GM19455 (cell line): ENCODE measurements around the gene LRRC3C.
A peak's percentile ranks its signal among the peaks of the same experiment; 100 is the strongest.

Source experiments
- ATAC-seq: cut with Tn5 transposase; IDR thresholded peaks from one replicate; pipeline ENCODE4 v1.9.1; 2021; ENCODE audit not compliant: unreplicated experiment

LRRC3C gene

GRCh38 chr17:39923836-39924690 lies 3.5 kb upstream of the LRRC3C start:
- no peak for ATAC-seq

- ATAC-seq, result no peak
Measured at GRCh38 chr17:39924691-39925055, 2.9 kb upstream of the LRRC3C start.

DNA sequence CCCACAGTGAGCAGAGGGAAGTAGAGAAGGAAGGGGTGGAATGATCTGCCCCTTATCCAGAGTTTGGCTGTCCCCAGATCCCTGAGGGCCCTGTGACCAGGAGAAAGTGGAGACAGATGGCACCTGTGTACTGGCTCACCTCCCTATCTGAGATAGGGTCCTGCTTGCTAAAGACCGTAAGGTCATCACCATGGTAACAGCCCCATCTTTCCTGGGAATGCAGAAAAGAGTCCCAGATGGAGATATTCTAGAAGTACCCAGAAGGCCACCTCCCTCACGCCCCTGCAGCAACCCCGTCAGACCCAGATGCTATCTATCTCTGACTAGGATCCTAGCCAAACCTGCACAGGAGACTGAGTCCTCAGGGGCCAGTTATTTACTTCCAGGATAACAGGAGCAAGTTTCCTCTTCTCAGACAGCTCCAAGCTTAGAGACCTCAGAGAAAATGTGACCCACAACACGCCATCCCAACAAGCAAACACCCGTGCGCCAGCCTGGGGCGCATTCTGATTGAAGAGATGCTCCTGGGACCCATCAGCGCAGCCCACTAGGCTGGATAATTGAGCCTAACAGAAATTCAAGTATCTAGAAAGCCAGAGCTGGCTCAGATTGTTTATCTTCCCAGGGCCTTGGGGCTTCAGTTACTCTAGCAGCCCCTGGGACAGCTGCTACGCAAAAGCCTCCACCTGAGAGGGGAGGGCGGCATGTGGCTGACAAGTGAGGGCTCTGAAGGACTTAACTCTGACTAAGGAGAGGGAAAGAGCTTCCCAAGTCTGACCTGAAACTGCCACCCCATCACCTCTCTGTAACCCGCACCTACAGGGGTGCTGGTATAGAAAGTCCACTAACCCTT lies 2.0 kb upstream of the LRRC3C start:
- ATAC-seq, result no peak

- no peak for ATAC-seq
Measured at GRCh38 chr17:39926135-39926587, 1.4 kb upstream of the LRRC3C start.

GRCh38 chr17:39926588-39927100 lies 888 bp upstream of the LRRC3C start:
- ATAC-seq, result peak; percentile 5

- ATAC-seq, result peak; percentile 16
Measured at GRCh38 chr17:39927929-39928857, 661 bp downstream of the LRRC3C start.

DNA sequence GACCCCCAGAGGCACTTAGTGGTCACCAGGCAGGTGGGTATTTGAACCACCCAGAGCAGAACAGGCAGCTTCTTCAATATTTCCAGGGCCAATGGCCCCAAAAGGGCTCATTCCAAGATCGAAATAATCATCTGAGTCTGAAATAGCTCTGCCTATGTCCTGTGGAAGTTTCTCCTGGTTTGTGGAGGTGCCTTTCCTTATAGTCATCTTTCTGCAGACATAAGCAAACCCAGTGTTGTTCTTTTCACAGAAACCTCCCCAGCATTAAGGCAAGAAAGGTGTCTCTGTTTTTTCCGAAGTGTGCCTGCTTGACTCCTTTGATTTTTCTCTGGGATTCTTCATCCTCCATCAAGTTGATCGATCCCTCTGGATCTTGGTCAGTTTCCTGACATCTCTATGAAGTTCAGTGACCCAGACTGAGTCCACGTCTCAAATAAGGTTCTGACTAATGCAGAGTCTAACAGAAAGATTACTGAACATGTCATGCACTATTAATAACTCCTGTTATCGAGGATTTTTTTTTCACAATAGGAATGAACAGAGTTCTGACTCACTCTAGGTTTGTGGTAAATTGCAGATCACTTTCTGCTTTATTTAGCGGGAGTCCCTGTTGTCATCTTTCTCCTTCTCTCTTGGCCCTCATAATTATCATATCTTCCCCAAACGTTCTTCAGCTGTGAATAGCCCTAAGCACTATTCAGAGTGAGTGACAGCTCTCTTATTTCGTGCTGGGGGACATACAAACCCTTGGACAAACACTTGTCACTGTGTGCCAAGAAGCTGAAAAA lies 1.5 kb downstream of the LRRC3C start:
- no peak for ATAC-seq

DNA sequence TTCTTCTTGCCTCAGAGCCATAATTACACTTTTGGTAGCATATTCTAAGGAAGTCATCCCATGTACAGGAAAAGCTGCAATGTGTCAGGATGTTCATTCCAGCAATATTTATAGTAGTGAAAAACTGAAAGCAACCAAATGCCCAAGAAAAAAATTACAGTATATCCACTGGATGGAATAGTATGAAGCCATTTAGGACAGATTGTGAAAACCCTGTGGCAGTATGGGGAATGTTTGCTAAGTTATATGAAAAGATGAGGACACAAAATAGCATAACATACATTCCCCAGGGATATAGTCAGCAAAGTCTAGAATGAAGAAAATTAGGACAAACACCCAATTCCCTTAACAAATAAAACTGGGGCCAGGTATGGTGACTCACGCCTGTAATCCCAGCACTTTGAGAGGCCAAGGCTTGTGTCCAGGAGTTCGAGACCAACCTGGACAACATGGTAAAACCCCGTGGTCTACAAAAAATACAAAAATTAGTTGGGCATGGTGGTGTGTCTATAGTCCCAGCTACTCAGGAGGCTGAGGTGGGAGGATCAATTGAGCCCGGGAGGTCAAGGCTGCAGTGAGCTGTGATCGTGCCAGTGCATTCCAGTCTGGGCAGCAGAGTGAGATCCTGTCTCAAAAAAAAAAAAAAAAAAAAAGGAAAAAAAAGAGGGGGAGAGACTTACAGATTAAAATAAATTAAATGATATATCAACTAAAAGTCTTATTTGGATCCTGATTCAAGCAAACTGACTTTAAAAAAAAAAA lies 2.3 kb downstream of the LRRC3C start:
- ATAC-seq, result no peak

GRCh38 chr17:39933912-39934311 lies 6.4 kb downstream of the LRRC3C start:
- ATAC-seq, result no peak

- no peak for ATAC-seq
Measured at GRCh38 chr17:39934324-39934723, 6.8 kb downstream of the LRRC3C start.

DNA sequence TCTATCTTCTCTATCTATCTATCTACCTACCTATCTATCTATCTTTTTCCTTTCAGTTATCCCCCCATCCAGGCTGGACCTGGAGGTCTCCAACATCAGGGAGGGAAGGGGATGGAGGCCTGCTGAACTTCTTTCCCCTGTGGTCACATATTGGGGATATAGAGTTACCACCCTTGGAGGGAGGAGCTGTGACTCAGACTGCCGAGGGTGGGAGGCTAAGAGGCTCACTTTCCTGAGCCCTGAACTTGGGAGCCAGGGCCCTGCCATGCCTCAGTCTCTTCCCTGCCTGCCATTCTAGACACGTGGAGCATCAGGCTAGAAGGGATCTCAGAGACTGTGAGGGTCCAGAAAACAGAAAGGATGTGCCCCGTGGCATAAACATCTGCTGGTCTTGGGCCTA lies 8.4 kb downstream of the LRRC3C start:
- ATAC-seq, result no peak

- no peak for ATAC-seq
Measured at GRCh38 chr17:39937447-39937846, 9.9 kb downstream of the LRRC3C start.

DNA sequence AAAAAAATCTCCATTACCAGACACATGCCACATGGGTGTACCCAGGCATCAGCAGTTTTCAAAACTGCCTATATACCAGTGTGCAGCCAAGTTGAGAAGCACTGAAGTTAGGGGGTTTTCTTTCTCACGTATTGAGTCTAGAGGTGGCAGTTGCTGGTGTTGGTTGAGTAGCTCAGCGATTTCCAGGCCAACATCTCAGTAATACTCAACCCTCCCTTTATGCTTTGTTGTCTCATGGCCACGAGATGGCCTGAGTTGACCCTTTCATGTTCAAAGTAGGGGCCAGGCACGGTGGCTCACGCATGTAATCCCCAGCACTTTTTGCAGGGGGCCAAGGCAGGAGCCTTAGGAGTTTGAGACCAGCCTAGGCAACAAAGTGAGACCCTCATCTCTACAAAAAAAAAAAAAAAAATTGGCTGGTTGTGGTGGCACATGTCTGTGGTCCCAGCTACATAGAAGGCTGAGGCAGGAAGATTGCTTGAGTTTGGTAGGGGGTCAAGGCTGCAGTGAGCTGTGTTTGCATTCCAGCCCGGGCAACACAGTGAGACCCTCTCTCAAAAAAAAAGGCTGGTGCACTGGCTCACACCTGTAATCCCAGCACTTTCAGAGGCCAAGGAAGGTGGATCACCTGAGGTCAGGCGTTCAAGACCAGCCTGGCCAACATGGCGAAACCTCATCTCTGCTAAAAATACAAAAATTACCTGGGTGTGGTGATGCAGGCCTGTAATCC lies 10.8 kb downstream of the LRRC3C start:
- no peak for ATAC-seq

DNA sequence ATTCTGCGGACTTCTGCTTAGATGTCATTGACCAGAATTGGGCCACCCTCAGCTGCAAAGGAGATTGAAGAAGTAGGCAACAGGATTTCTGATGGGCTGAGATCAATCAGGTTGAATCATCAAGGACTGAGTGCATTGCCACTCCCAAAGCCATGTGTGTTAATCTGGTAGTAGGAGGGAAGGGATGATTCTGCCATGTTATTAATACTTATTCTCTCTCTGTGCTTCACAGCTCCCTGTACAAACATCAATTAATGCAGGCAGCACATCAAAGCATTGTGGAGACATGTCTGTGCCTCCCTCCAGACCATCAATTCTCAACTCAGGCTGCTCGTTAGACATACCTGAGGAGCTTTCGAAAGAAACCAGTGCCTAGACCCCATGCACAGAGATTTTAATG lies 11.6 kb downstream of the LRRC3C start:
- no peak for ATAC-seq

GRCh38 chr17:39939588-39940419 lies 12.3 kb downstream of the LRRC3C start:
- no peak for ATAC-seq

GRCh38 chr17:39943702-39944392 lies 16.3 kb downstream of the LRRC3C start:
- ATAC-seq, result no peak

DNA sequence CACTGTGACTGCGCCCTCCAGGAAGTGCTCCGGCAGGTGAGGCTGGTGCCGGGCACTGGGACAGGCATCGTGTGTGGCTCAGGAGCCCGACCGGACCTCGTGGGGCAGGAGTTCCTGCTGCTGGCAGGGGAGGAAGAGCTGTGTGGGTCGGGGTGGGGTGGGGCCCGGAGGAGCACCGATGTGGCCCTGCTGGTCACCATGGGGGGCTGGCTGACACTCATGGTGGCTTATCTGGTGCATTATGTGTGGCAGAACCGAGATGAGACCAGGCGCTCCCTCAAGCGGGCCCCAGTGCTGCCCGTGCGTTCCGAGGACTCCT lies 16.8 kb downstream of the LRRC3C start:
- ATAC-seq, result no peak
